ENCODE data around the gene CWC27.

Gene CWC27

DNA sequence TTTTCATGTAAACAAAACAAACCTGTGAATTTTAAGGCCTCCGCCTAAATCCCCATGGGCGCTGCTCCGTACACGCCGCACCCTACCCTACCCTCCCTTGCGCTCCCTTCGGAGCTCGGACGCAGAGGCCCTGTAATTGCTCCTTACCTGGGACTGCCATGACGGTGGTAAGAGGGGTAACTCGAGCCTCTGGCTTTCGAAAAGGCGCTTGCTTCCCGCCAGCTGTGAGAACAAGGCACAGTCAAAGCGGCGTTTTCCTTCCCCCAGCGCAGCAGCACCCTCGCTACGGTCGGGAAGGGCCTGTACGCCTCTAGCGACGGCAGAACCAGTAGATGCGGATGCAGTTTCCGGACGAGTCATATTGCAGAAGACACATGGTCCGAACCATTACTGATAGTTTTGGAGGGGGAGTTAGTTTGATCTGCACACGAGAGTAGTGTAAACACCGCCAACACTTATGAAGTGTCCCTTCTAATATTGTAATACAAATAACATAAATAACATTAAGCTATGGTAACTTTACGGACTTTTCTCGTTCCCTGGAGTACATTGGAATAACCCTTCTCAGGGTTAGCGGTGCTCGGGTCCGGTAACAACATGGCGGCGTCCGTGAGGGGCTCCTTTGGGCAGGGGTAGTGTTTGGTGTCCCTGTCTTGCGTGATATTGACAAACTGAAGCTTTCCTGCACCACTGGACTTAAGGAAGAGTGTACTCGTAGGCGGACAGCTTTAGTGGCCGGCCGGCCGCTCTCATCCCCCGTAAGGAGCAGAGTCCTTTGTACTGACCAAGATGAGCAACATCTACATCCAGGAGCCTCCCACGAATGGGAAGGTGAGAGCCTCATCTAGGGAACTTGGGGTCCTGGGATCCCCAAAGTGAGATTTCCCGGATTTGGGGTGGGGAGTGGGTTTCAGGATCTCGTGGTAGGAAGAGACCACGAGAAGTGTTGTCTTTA, at the start of gene CWC27, which contains the start of gene SREK1IP1:
CWC27 (plus strand) TSS at position 573 of the 955 bp plus-strand sequence; CDS start at position 790, 217 bp downstream.
SREK1IP1 (minus strand) TSS at position 334 of the 955 bp plus-strand sequence; CDS start at position 160, 174 bp downstream.
- DNase-seq = peak; percentile 80

GRCh38 chr5:64722588-64722987, 46.1 kb upstream of the CWC27 start:
- no peak for DNase-seq

DNA sequence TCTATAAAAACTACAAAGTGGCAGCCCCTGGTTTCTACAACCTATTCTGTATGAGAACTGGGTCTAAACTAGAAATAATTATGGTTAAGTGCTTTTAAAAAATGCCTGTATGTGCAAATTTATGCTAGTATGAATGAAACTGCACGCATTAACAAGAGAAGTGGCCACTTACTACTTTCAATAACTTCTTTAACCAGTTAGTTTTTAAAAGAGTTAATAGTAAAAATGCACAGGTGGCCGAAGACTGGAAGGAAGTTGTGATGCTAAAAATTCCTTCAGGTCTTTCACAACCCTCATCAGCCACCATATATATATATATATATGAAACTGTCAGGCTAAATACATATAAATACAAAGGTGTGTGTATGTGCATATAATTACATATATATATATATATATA, 41.6 kb upstream of the CWC27 start:
- no peak for DNase-seq

GRCh38 chr5:64742411-64742810, 26.3 kb upstream of the CWC27 start:
- no peak for DNase-seq

DNA sequence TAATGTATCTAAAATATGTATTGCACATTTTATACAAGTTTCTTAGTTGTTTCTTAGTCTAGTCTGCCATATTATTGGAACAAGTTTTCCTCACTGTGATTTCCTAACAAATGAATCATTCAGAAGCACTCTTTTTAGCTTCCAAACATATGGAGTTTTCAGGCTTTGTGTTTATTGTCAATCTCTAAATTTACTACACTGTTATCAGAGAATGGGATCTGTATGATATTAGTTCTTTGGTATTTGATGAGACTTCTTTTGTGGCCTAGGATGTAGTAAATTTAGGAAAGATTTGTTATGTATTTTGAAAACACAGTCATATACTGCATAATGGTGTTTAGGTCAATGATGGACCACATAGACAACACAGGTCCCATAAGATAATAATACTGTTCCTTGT, 25.9 kb upstream of the CWC27 start:
- no peak for DNase-seq

DNA sequence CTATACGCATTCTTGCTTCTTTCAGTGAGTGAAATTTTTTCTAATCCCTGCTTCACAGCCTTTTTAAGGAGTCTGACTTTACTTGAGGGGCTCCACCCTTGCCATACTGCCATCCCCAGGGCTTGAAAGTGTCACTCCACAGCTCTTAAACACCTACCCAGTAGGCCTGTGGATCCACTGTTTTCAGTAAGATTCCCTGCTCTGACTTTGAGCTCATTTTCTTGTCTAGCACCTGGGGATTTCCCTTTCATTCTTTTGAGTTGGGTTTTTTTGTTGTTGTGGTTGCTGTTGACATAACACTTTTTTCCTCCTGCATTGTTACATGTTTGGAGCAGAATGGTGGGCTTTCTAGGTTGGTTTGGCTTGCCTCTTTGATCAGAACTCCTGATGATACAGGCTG, 23.8 kb upstream of the CWC27 start:
- no peak for DNase-seq

GRCh38 chr5:64746446-64746845, 22.3 kb upstream of the CWC27 start:
- no peak for DNase-seq

GRCh38 chr5:64749385-64749784, 19.3 kb upstream of the CWC27 start:
- DNase-seq = no peak

GRCh38 chr5:64754066-64754465, 14.7 kb upstream of the CWC27 start:
- DNase-seq = no peak

DNA sequence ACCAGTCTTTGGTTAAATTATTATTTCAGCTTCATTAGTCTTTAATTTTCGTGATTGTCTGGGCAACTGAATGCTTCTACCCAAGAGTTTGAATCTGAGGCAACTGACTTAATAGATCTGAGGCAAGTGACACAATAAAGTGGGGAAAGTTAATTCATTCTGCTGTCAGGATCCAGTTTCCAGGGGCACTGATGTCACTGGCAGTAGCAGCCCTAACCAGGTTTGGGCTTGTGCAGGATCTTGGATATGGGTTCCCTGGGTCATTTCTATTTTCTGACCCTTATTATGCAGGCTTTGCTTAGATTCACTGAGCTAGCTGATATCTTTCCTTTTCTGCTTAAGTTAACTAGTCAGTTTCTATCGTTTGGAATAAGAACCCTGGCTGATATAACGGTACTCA, 9.8 kb upstream of the CWC27 start:
- DNase-seq = no peak

DNA sequence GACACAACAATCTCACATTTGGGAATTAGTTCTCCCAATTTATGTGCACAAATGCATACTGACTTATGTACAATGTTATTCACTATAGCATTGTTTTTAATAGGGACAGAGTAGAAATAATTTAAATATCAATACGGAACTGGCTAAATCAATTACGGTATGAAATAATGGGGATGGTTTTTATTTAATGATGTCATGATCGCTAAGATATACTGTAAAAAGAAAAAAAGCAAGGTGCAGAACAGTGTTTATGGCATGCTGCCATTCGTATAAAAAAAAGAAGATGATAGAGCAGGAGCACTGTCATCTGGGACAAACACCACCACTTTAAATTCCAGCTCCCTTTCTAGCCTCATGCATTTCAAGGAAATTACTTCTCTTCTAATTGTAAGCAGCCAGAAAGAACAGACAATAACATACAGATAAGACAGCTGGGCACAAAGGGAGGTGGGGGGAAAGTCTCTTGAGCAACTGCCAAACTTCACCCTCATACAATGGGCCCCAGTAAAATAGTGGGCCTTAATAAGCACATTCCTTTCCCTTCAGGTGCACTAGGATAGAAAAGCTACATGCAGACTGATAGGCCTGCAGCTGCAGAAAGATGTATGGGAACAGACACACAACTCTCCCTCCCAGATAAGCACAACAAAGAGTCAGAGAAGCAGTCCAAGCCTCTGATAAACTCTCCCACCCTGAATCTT, 8.6 kb upstream of the CWC27 start:
- DNase-seq = no peak

DNA sequence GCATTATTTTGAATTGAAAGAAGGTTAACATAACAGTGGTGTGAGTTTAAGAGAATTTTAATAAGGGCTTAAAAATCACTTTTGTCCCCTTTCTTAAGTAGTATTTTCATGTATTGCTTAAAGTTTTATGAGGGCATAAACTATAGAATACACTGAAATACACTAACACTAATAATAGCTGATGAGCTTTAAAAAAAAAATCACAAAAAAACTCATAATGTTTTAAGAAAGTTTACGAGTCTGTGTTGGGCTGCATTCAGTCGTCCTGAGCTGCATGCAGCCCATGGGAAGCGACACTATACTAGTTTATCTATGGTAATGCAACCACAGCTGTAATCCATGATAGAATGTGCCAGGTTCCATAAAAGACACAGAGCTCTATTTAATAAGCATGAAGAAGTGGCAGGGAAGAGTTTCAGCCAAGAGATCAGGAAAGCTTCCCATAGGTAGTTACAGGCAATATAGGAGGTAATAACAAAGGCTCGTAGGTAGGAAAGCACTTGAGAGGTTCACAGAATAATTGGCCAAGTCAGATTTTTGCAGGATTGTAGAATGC, 4.7 kb upstream of the CWC27 start:
- DNase-seq = no peak

DNA sequence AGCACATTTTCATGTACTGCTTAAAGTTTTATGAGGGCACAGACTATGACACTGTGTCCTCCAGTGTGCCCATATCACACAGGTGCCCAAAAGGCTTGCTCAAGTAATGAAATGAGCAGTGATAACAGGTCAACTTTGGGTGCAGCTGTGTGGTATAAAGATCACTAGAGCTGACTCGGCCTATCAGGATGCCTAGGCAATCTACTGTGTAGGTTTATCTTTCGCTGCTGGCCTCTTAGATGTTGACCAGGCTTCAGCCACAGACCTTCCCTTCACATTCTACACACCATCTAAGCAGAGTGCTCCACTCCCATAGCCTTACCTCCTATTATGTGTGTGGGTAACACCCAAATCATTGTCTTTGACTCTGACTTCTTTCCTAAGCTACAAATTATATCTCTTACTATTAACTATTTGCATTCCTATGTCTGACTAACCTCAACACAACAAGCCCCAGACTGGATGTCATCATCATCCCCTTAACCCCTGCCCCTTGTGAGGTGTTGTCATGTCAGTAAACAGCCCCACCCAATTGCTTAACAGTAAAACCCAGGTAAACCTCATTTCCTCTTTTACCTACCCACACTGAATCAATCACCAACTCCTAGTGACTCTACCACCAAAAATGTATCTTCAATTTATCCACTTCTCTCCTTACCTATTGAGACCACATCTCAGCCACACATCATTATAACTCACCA, 2.8 kb upstream of the CWC27 start:
- DNase-seq = no peak

- no peak for DNase-seq
These were observed 1.8 kb upstream of the CWC27 start for GRCh38 chr5:64766941-64767340.

GRCh38 chr5:64767959-64768357, 772 bp upstream of the CWC27 start:
- DNase-seq = no peak

DNA sequence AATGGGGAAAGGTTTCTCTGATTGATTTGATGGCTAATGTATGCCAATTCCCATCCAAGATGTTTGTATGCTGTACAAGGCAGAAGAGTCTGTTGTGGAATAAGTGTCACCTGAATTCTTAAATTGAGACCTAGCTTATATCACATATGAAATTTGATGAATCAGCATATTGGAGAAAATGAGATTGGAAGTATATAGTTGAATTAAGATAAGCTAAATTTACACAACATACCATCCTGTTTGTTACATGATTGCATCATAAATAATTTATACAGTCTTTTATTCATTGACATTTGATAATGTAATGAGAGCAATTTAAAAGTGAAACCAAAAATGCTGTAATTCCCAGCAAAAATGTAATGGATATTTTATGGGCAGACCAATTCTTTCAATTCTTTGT, 1.1 kb downstream of the CWC27 start:
- no peak for DNase-seq

DNA sequence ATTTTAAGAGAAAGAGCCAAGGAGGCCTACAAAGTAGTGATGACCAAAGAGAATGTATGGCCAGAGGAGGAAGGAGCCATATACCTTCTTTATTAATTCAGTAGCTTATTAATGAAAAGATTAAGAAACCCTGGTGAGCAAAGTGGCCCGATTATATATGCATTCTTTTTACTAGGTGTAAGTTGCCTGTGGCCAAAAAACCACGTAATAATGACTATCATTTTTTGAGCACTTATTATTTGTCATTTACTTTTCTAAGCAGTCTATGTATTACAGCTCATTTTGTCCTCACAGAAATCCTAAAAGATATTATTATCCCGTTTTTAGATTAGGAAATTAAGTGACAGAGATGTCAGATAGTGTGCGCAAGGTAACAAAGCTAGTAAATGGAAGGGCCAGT, 3.0 kb downstream of the CWC27 start:
- no peak for DNase-seq

GRCh38 chr5:64773533-64773932, 4.8 kb downstream of the CWC27 start:
- DNase-seq = no peak

DNA sequence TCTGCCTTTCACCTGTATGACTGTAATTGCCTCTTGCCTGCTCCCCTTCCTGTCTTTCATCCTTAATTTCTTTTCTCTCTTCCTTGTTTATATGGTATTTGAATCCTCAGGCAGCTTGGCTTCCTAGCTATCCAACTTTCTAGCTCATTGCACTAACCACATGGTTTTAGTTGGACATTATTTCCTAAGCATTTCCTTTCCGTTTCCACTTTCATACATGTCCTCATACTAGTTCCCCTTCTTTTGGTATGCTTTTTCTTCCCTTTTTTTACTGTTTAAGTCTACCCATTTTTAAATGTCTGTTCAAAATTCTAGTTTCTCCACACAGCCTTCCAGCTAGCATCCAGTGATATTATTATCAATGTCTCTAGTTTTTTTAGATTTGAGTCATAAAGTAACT, 6.6 kb downstream of the CWC27 start:
- DNase-seq = no peak

DNA sequence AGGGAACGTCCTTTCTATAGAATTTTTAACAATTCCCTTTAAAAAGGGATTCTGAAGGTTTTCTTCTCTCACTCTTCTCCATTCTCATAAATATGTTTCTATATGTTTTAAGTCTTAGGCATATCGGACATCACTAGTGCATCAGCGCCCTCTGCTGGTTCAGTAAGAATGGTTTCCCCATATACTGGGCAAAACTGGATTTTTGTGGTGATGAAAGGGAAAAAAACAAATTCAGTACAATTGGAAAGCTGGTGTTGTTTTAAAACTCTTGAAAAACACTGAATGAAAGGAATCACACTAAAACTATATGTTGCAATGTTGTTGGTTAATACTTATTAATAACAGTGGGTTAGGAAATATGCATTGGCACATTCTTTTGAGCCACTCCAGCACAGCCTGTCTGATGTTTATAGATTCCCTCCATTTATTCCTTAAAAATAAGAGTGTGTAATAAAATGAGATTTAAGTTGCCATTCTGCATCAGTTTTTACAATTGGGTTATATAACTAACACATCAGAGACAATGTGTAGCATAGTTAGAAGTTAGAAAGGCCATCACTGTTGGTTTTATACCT, 15.8 kb downstream of the CWC27 start:
- peak; percentile 79 for DNase-seq

- DNase-seq = no peak
These were observed 17.6 kb downstream of the CWC27 start for GRCh38 chr5:64786372-64786771.

DNA sequence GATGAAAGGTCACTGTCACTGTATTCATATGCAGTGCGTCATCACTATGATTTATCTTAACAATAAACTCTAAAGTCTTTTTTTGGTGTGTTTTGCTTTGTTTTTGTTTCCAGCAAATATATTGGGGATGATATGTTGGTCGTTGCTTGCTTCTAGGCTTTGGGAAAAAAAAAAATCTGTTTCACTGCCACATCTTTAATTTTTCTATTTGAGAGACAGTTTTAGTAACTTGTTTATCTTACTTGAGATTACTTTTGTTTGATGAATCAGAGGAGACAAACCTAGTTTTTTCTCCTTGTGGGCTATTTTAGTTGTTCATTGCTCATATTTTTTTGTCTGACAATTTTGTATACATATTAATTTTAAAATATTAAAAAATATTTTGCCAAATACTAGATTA, 19.4 kb downstream of the CWC27 start:
- DNase-seq = no peak

GRCh38 chr5:64789457-64789856, 20.7 kb downstream of the CWC27 start:
- no peak for DNase-seq

All from NCI-H1436 (cell line).